ENCODE results near the gene PDCD11.

DNA sequence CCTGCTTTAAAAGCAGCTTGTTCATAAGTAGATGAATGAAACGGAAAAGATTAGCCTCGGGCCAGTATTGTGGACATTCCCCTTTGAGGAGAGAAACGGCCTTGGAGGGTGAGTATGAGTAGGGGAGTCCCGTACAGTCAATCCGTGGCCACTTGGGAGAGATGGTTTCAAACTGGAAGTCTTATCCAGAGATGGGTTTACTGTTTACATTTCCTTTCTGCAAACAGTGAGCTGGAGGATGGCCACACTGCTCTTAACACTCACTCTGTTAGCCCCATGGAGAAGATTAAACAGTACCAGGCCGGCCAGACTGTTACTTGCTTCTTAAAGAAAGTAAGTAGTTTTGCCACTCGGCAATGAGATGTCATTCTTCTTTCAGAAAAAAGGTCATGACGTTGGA is 35.5 kb downstream of the PDCD11 start:
- TF ChIP-seq, protein P1, sequence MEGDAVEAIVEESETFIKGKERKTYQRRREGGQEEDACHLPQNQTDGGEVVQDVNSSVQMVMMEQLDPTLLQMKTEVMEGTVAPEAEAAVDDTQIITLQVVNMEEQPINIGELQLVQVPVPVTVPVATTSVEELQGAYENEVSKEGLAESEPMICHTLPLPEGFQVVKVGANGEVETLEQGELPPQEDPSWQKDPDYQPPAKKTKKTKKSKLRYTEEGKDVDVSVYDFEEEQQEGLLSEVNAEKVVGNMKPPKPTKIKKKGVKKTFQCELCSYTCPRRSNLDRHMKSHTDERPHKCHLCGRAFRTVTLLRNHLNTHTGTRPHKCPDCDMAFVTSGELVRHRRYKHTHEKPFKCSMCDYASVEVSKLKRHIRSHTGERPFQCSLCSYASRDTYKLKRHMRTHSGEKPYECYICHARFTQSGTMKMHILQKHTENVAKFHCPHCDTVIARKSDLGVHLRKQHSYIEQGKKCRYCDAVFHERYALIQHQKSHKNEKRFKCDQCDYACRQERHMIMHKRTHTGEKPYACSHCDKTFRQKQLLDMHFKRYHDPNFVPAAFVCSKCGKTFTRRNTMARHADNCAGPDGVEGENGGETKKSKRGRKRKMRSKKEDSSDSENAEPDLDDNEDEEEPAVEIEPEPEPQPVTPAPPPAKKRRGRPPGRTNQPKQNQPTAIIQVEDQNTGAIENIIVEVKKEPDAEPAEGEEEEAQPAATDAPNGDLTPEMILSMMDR (IDR thresholded peaks at IDR 0.05; ENCODE audit: insufficient read depth, low read length): no peak
- TF ChIP-seq POLR2AphosphoS5 (IDR thresholded peaks at IDR 0.05; ENCODE audit: low read depth) (no peak), SPI1 (IDR thresholded peaks at IDR 0.05; ENCODE audit: borderline replicate concordance, low read depth) (no peak)
- TF ChIP-seq, protein P2, sequence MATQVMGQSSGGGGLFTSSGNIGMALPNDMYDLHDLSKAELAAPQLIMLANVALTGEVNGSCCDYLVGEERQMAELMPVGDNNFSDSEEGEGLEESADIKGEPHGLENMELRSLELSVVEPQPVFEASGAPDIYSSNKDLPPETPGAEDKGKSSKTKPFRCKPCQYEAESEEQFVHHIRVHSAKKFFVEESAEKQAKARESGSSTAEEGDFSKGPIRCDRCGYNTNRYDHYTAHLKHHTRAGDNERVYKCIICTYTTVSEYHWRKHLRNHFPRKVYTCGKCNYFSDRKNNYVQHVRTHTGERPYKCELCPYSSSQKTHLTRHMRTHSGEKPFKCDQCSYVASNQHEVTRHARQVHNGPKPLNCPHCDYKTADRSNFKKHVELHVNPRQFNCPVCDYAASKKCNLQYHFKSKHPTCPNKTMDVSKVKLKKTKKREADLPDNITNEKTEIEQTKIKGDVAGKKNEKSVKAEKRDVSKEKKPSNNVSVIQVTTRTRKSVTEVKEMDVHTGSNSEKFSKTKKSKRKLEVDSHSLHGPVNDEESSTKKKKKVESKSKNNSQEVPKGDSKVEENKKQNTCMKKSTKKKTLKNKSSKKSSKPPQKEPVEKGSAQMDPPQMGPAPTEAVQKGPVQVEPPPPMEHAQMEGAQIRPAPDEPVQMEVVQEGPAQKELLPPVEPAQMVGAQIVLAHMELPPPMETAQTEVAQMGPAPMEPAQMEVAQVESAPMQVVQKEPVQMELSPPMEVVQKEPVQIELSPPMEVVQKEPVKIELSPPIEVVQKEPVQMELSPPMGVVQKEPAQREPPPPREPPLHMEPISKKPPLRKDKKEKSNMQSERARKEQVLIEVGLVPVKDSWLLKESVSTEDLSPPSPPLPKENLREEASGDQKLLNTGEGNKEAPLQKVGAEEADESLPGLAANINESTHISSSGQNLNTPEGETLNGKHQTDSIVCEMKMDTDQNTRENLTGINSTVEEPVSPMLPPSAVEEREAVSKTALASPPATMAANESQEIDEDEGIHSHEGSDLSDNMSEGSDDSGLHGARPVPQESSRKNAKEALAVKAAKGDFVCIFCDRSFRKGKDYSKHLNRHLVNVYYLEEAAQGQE (IDR thresholded peaks at IDR 0.05; ENCODE audit: insufficient replicate concordance, low read depth): no peak

Data from HL-60 (cell line).